Measurements from ENCODE around the gene C11orf16. TPM values are rescaled to one million over a fixed set of nuclear protein-coding genes. Genes with fewer than 3 reads are reported as not detected.
A peak's percentile ranks its signal among the peaks of the same experiment; 100 is the strongest.
"Not testable (repeated sequence)": the region's sequence is repeated elsewhere in the genome, so short reads cannot be mapped to it uniquely, and the experiment has no call there.

The C11orf16 gene
- total RNA-seq, 1 experiment from 2014 or later, result not detected

GRCh38 chr11:8937159-8937558 lies 4.4 kb upstream of the C11orf16 start:
- no peak for DNase-seq (ENCODE audit: low read depth)

- not testable (repeated sequence) for DNase-seq (ENCODE audit: low read depth)
Measured at GRCh38 chr11:8935789-8936188, 3.0 kb upstream of the C11orf16 start.

GRCh38 chr11:8934742-8935488 lies 2.2 kb upstream of the C11orf16 start:
- peak; percentile 62 for DNase-seq (ENCODE audit: low read depth)

- DNase-seq (ENCODE audit: low read depth), result no peak
Measured at GRCh38 chr11:8933931-8934330, 1.2 kb upstream of the C11orf16 start.

- peak; percentile 31 for DNase-seq (ENCODE audit: low read depth)
Measured at GRCh38 chr11:8930456-8931175, 2.1 kb downstream of the C11orf16 start.

- DNase-seq (ENCODE audit: low read depth), result peak; percentile 68
Measured at GRCh38 chr11:8928981-8929615, 3.6 kb downstream of the C11orf16 start.

GRCh38 chr11:8928205-8928604 lies 4.5 kb downstream of the C11orf16 start:
- no peak for DNase-seq (ENCODE audit: low read depth)

- DNase-seq (ENCODE audit: low read depth), result no peak
Measured at GRCh38 chr11:8927233-8927632, 5.5 kb downstream of the C11orf16 start.

- no peak for DNase-seq (ENCODE audit: low read depth)
Measured at GRCh38 chr11:8926236-8926635, 6.5 kb downstream of the C11orf16 start.

- no peak for DNase-seq (ENCODE audit: low read depth)
Measured at GRCh38 chr11:8925711-8926110, 7.0 kb downstream of the C11orf16 start.

- no peak for DNase-seq (ENCODE audit: low read depth)
Measured at GRCh38 chr11:8922691-8923090, 10.1 kb downstream of the C11orf16 start.

- DNase-seq (ENCODE audit: low read depth), result peak; percentile 94
Measured at GRCh38 chr11:8917157-8917825, 15.5 kb downstream of the C11orf16 start.

- no peak for DNase-seq (ENCODE audit: low read depth)
Measured at GRCh38 chr11:8914661-8915018, 18.1 kb downstream of the C11orf16 start.

GRCh38 chr11:8913961-8914660 lies 18.6 kb downstream of the C11orf16 start:
- DNase-seq (ENCODE audit: low read depth), result peak; percentile 39

GRCh38 chr11:8911029-8911823 lies 21.5 kb downstream of the C11orf16 start, which contains the start of gene AKIP1:
TSS of gene AKIP1 (plus strand) at chr11:8911189. CDS start at chr11:8911450, 261 bp downstream.
- DNase-seq (ENCODE audit: low read depth), result peak; percentile 94

- no peak for DNase-seq (ENCODE audit: low read depth)
Measured at GRCh38 chr11:8910649-8911026, 22.1 kb downstream of the C11orf16 start.

- DNase-seq (ENCODE audit: low read depth), result no peak
Measured at GRCh38 chr11:8908099-8908498, 24.6 kb downstream of the C11orf16 start.

- no peak for DNase-seq (ENCODE audit: low read depth)
Measured at GRCh38 chr11:8907116-8907515, 25.6 kb downstream of the C11orf16 start.

- DNase-seq (ENCODE audit: low read depth), result peak; percentile 86
Measured at GRCh38 chr11:8905528-8906165, 27.1 kb downstream of the C11orf16 start.
